Right atrium auricular region (tissue), 2 donors: ENCODE measurements around the gene SLCO2A1. TPM values are rescaled to one million over a fixed set of nuclear protein-coding genes. Genes with fewer than 3 reads are reported as not detected.

Experiments used
- DNase-seq: peaks from one replicate; pipeline ENCODE4 v3.0.0-alpha.2; 2019; ENCODE audit warnings: low spot score
- H3K27ac ChIP-seq, 2 donors: fragments of 200-600 bp; sonication (generic); 1 replicate in 1 of 2; 2 replicates in 1 of 2; pipeline ENCODE4 v1.5.1; 2016 to 2019
- H3K27me3 ChIP-seq, 2 donors: fragments of 200-600 bp; sonication (generic); one replicate each; pipeline versions ENCODE4 v1.5.1 to v1.6.0; 2017 to 2019
- H3K36me3 ChIP-seq: fragments of 200-600 bp; sonication (generic); one replicate; pipeline ENCODE4 v1.5.1; 2016
- H3K4me1 ChIP-seq, 2 donors: fragments of 200-600 bp; sonication (generic); one replicate each; pipeline versions ENCODE4 v1.5.1 to v1.6.0; 2017 to 2019
- H3K4me3 ChIP-seq, 2 donors: fragments of 200-600 bp; sonication (generic); 1 replicate in 1 of 2; 2 replicates in 1 of 2; pipeline ENCODE4 v1.5.1; 2017 to 2019; ENCODE audit warnings: mild to moderate bottlenecking in 1 of 2, moderate library complexity in 1 of 2
- H3K9me3 ChIP-seq, 2 donors: fragments of 200-600 bp; sonication (generic); one replicate each; pipeline ENCODE4 v1.5.1; 2019
- total RNA-seq, 2 donors: library from RNA; depleted of rRNA; stranded (reverse); fragments of >200 nt; gene quantifications; one replicate each; pipeline ENCODE4 v1.1.0, GENCODE V29; 2016
- TF ChIP-seq, protein P1 (sequence below), 2 donors: fragments of 200-600 bp; sonication (generic); IDR thresholded peaks; one replicate each; pipeline ENCODE4 v1.5.1; 2019; ENCODE audit warnings: antibody characterized with exemption in 2 of 2

SLCO2A1 gene
- total RNA-seq, 2 donors from 2014 or later = 15.1 to 36.4 TPM

DNA sequence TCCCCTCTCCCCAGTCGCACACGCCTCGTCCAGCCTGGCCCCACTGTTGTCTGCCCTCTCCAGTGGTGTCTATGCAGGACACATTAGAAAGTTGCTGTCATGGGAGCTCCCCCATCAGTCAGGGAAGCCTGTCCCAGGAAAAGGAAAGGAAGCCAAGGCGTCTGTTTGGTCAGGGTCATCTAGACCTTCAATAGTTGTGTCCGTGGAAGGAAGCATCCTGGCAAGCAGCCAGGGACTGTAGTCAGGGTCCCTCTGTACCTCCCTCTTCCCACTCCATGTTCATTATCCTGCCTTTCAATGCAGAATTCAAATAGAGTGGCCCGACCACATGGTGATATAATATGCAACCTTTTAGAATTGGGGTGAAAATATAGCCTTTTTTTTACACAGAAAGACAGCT, 73.4 kb downstream of the SLCO2A1 start:
- H3K4me3 ChIP-seq = no peak overlapping the region
- H3K27me3 ChIP-seq = no peaks in the 10 kb centered on the region
- no peaks in the 10 kb centered on the region for H3K36me3 ChIP-seq
- H3K27ac ChIP-seq = no peak overlapping the region
- no peak for DNase-seq
- TF ChIP-seq, protein P1, sequence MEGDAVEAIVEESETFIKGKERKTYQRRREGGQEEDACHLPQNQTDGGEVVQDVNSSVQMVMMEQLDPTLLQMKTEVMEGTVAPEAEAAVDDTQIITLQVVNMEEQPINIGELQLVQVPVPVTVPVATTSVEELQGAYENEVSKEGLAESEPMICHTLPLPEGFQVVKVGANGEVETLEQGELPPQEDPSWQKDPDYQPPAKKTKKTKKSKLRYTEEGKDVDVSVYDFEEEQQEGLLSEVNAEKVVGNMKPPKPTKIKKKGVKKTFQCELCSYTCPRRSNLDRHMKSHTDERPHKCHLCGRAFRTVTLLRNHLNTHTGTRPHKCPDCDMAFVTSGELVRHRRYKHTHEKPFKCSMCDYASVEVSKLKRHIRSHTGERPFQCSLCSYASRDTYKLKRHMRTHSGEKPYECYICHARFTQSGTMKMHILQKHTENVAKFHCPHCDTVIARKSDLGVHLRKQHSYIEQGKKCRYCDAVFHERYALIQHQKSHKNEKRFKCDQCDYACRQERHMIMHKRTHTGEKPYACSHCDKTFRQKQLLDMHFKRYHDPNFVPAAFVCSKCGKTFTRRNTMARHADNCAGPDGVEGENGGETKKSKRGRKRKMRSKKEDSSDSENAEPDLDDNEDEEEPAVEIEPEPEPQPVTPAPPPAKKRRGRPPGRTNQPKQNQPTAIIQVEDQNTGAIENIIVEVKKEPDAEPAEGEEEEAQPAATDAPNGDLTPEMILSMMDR (IDR thresholded peaks at IDR 0.05) = no peak
- H3K9me3 ChIP-seq = no peaks in the 10 kb centered on the region
- H3K4me1 ChIP-seq = no peaks in the 10 kb centered on the region

DNA sequence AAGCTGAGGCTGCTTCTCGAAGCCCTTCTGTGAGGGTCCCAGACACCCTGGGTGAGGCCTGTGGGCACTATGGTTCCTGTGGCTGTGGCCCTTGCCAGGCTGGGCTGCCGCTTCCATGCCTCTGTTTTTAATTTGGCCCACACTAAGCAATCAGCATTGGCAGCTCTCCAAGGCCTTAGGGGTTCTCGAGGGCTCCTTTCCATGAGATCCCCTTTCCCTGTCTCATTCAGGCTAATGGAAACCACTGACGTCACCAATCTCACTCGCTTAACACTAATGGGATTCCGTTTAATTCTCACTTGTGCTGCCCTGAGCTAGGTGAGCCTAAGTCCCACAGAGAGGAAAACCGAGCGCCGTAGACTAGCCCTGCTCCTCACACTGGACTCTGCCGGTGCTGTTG, 73.8 kb downstream of the SLCO2A1 start:
- Histone ChIP-seq H3K27ac (no peak overlapping the region), H3K4me3 (no peak overlapping the region), H3K27me3 (no peaks in the 10 kb centered on the region), H3K36me3 (no peaks in the 10 kb centered on the region), H3K4me1 (no peaks in the 10 kb centered on the region), H3K9me3 (no peaks in the 10 kb centered on the region)
- DNase-seq = no peak
- TF ChIP-seq, protein P1 (IDR thresholded peaks at IDR 0.05) = no peak

DNA sequence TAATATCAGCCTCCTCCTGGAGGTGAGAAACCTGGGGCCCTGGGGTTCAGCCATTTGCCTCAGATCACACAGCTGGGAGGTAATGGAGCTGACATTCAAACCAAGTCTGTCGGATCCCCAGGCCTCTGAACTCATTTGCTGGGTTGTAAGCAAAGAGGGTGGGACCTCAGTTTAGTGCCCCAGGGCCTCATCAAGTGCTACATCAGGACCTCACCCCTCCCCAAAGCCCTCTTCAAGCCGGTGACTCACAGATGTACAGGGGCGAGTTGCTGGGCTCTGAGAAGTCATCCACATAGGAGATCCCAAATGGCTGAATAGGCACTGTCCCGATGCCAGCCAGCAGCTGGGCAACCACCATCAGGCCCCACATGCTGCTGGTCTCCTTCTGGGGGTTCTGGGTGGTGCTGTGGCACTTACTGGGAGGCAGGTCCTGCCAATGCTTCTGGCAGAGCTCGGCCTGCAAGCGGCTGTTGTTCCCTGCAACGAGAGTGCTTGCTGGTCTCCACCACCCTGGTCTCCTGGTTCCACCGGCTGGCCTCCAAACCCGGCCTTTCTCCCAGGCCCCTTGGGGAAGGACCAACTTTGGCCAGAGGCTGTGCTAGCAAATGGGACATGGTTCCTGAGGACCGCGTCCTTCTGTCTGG, 74.9 kb downstream of the SLCO2A1 start:
- H3K27ac ChIP-seq = no peak overlapping the region
- no peaks in the 10 kb centered on the region for H3K27me3 ChIP-seq
- H3K9me3 ChIP-seq = no peaks in the 10 kb centered on the region
- no peak overlapping the region for H3K4me3 ChIP-seq
- TF ChIP-seq, protein P1 (IDR thresholded peaks at IDR 0.05) = no peak
- H3K36me3 ChIP-seq = no peaks in the 10 kb centered on the region
- H3K4me1 ChIP-seq = no peaks in the 10 kb centered on the region
- no peak for DNase-seq

DNA sequence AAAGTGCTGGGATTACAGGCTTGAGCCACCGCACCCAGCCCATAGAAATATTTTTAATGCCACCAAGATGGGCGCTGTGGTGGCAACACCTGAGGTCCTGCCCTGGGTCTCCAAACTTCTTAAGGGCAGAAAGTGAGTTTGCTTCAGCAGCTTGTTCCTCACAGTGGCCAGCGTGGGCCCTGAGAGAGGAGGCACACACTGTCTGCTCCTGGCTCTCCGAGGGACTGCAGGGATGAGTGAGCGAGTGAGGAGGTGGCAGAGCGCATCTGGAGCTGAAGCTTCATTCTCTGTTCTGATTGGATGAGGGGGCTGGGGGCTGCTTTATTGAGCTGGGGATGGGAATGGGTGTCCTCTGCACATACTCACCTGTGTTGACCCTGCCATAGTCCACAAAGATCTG, 76.4 kb downstream of the SLCO2A1 start:
- no peaks in the 10 kb centered on the region for H3K9me3 ChIP-seq

DNA sequence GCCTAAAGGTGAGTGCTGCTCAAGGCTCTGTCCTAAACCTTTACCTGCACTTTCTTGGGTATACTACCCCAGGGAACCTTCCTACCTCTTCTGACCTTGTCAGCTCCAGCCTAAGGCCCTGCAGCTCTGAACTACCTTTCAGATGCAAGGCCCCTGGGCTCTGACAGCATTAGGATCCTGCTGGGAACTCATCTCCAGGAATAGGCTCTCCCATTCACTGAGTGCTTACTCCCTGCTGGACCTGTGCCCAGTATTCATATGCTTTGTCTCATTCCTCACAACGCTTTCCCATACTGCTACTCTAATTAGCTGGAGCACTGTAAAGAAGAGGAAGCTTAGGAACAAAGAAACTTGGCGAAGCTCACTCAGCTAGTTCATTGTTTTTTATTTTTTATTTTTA, 80.3 kb downstream of the SLCO2A1 start:
- Histone ChIP-seq H3K27ac (no peak overlapping the region), H3K4me1 (peaks cover 0 to 23% of the 10 kb centered on the region in 2 donors), H3K27me3 (no peaks in the 10 kb centered on the region), H3K36me3 (no peaks in the 10 kb centered on the region), H3K9me3 (no peaks in the 10 kb centered on the region), H3K4me3 (no peak overlapping the region)
- no peak for DNase-seq
- TF ChIP-seq, protein P1 (IDR thresholded peaks at IDR 0.05) = no peak

More for the DNA sequence above, 76.4 kb downstream of the SLCO2A1 start:
- Histone ChIP-seq H3K27ac (no peak overlapping the region), H3K4me3 (no peak overlapping the region), H3K4me1 (peaks cover 0 to 12% of the 10 kb centered on the region in 2 donors), H3K27me3 (no peaks in the 10 kb centered on the region), H3K36me3 (no peaks in the 10 kb centered on the region)
- no peak for DNase-seq
- TF ChIP-seq, protein P1 (IDR thresholded peaks at IDR 0.05) = no peak

DNA sequence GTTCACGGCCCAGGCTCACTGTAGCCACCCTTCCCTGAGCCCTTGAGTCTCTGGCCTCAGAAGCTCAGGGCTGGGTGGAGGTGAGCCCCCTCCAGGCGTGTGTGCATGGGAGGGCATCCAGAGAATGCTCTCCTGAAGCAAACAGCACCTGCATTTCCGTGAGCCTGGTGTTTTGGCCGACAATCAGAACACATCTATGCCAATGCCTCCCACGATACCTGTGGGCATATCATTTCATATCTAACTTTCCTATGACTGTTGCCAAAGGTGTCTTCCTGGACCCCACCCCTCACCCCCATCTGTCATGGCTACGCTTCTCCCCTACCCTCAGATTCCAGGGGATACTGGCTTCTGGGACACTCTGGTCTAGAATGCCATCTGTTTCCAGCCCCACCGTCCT, 80.7 kb downstream of the SLCO2A1 start:
- H3K27ac ChIP-seq = peak overlapping the region; percentile 14 to 23
- no peak overlapping the region for H3K4me3 ChIP-seq
- DNase-seq = no peak
- H3K4me1 ChIP-seq = peaks cover 0 to 28% of the 10 kb centered on the region in 2 donors
- TF ChIP-seq, protein P1 (IDR thresholded peaks at IDR 0.05) = no peak
- H3K36me3 ChIP-seq = no peaks in the 10 kb centered on the region
- no peaks in the 10 kb centered on the region for H3K27me3 ChIP-seq
- H3K9me3 ChIP-seq = no peaks in the 10 kb centered on the region
